ENCODE data around the gene ULBP2.
"Not testable (repeated sequence)": the region's sequence is repeated elsewhere in the genome, so short reads cannot be mapped to it uniquely, and the experiment has no call there.

The ULBP2 gene

DNA sequence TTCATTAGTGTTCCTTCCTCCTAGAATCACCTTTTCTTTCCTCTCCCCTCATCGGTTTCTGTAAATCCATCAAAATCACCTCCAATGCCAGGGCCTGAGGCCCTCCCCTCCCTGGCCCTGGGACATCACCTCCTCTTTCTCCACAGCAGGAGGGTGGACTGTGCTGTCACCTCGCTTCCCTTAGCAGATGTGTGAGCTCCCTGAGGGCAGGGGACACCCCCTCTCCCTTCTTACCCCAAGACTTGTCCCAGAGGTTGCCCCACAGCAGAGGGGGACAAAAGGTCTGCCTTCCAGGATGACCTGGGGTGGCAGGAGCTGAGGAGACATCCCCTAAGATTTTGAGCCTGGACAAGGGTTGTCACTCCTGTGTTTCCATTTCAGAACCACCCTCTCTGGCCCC, 27.8 kb downstream of the ULBP2 start:
- DNase-seq (ENCODE audit: low spot score): no peak

DNA sequence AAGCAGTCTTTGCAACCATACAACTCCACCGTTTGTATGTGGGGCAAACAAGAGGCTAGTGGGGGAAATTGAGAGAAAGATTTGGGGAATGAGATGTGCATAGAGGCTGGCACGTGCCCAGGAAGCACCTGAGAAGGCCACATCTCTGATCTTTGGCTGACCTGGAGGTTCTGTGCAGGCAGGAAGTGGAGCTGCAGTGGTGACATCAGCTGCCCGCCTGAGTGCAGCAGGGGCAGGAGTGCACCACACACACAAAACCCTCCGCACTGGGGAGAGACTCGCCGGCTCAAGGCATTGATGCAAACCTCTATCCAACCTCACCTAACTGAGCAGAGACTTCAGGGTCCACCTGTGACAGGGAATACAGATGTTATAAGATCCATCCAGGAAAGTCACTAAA, 32.6 kb downstream of the ULBP2 start:
- not testable (repeated sequence) for DNase-seq (ENCODE audit: low spot score)

DNA sequence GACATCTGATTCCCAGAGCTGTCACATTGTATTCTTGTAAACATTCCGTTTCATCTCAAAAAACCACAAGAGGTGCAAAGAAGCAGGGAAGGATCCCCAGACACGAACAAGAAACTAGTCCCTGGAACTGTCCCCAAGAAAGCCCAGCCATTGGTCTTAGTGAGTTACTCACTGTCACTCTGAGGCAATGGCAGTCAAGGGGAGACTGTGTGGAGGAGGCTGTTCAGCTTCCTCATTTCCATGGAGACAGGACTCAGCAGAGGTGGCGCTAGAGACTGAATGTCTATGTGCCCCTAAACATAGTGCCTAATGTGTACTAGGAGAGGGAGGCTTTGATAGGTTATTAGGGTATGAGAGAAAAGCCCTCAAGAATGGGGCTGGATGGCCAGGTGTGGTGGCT, 33.0 kb downstream of the ULBP2 start:
- DNase-seq (ENCODE audit: low spot score): no peak

- no peak for DNase-seq (ENCODE audit: low spot score)
These were observed 33.6 kb downstream of the ULBP2 start for GRCh38 chr6:149975400-149975799.

- no peak for DNase-seq (ENCODE audit: low spot score)
These were observed 35.4 kb downstream of the ULBP2 start for GRCh38 chr6:149977221-149977620.

DNA sequence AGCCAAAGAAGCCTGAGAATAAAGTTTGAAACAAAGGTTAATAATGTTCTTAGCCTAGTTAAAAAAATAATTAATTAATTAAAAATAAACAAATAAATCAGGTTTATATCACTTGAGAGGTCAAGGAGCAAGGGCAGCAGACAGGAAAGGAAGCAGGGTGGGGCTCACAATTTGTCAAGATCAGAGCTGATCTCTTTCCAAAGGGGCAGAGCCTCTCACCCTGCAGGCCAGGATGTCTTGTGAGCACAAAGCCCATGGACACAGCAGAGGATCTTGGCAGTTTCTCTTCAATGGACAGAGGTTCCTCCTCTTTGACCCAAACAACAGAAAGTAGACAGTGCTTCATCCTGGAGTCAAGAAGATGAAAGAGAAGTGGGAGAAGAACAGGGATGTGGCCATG, 36.8 kb downstream of the ULBP2 start:
- DNase-seq (ENCODE audit: low spot score): no peak

- DNase-seq (ENCODE audit: low spot score): no peak
These were observed 37.5 kb downstream of the ULBP2 start for GRCh38 chr6:149979293-149979692.

DNA sequence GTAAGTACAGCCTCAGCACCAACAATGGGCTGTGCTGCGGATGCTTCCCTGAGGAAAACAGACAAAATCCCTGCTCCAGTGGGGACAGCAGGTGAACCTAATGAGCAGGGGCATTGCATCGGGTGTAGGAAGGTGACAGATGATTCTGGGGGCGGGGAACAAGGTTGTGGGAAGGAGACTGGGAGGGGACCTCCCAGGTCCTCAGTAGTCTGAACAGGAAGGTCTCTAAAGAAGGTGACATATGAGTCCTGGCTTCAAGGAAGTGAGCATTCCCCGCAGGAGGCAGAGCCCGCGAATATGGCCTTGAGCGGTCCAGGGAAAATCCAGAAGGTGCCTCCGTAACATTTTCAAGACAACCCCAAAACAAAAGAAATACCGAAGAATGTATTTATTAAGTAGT, 41.3 kb downstream of the ULBP2 start:
- no peak for DNase-seq (ENCODE audit: low spot score)

GRCh38 chr6:149984773-149985172, 43.0 kb downstream of the ULBP2 start:
- DNase-seq (ENCODE audit: low spot score): no peak

- DNase-seq (ENCODE audit: low spot score): no peak
These were observed 43.7 kb downstream of the ULBP2 start for GRCh38 chr6:149985481-149985937.

DNA sequence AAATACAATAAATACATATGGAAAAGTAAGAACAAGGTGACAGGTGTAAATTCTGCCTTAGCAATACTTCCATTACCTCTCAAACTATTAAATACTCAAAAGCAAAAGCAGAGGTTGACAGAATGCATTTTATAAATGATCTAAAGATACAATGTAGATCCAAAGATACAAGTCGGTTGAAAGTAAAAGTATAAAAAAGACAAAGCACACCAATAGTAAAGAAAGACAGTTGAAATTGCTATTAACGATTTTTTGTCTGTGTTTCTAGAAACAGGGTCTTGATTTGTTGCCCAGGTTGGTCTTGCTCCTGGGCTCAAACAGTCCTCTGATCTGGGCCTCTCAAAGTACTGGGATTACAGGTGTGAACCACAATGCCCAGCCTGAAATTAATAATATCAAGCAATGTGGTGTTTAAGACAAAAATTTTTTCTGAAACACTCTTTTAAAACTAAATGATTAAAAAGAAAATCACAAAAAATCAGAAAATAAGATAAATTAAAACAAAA, 45.8 kb downstream of the ULBP2 start:
- DNase-seq (ENCODE audit: low spot score): no peak

DNA sequence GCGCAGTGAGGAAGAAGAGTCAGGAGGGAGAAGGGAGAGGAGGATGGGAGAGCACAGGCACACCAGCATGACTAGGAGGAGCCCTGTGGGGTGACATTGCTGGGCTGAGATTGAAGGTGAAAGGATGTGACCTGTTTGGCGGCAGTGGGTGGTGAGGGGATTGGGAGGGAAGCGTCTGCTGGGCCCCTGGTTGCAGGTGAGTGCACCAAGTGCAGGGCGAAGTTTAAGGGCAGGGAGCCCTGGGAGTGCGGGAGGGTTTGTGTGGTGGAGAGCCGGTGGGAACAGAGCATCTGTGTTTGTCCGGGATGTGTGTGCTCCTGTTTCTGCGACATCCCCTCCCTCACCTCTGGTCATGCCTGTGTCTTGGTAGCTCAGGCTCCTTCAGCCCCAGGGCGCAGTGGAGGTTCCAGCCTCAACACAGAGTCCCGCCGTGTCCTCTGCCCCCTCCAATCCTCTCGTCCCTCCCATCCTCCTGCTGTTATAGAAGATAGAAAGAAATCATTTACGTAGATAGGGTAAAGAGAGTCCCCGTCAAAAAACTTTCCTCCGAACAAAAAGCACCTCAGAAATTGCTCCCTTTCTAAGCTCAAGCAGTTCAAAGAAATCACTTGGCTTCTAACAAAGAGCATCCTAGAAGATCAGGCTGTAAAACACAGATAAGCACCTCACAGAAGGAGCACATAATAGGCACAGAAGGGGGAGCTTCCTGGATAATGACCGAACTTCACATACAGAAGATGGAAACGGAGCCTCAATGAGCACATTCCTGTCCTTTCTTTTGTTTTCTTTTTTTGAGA, 46.9 kb downstream of the ULBP2 start:
- no peak for DNase-seq (ENCODE audit: low spot score)

DNA sequence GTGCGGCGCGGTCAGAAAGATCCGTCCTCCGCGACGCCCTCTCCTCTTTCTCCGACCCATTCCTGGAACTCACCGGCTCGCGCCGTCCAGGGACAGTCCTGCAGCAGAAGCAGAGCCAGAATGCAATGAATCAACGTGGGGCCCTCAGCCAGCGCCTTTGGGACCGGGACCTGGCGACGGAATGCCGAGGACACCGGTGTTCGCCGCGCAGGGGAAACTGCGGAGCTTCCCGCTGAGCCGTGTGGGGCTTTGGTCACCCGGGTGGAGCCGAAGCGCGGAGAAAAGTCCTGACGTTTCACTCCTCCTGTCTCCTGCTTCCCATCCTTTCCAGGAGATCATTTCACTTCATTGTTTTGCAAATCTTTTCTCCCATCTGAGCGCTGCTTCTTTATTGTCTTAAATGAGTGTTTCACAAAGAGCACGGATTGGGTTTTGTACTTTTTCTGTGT, 48.4 kb downstream of the ULBP2 start:
- DNase-seq (ENCODE audit: low spot score): no peak

- DNase-seq (ENCODE audit: low spot score): no peak
These were observed 49.1 kb downstream of the ULBP2 start for GRCh38 chr6:149990661-149991471.

GRCh38 chr6:149991472-149991795, 49.6 kb downstream of the ULBP2 start:
- not testable (repeated sequence) for DNase-seq (ENCODE audit: low spot score)

DNA sequence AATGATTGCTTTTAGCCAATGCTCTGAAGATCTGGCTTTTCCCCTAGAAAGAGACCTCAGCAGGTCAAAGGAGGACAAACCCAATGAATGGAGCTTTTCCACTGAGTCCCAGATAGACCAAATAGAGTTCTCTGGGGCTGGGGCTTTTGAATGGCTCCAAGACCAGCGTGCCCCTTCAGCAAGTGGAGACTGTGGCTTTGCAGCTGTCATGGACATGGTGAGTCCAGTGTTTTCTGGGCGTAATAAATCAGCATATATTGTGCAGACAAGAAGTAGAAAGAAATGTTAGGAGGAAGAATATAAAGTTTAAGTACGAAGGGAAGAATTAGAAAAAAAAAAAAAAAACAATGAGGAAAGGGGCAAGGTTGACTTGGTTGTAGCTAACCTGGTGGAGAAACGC, 50.0 kb downstream of the ULBP2 start:
- DNase-seq (ENCODE audit: low spot score): no peak

DNA sequence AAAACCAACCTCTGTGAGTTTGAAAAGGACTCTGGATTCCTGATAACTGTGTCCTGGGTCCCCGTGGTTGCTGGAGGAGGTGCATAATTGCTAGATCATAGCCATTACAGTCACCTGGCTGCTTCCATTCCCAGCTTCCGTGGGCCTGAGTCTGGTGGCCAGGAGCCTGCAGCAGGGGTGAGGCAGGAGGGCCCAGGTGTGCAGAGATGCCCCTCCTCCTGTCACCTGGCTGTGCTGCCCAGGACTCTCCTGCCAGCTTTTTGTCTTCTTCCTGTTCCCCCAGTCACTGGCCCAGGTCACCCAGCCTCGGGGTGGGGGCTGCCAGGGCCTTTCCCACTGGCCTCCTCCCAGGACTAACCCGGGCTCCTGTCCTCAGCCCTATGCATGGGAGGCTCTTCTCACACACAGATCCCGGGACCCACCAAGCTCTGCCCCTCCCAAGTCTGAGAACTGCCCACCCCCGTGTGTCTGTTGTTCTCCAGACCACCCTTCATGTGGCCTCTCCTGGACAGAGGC, 53.5 kb downstream of the ULBP2 start:
- no peak for DNase-seq (ENCODE audit: low spot score)

- no peak for DNase-seq (ENCODE audit: low spot score)
These were observed 54.2 kb downstream of the ULBP2 start for GRCh38 chr6:149995971-149996370.

All from activated CD4-positive, alpha-beta T cell treated with anti-CD3 and anti-CD28 coated beads, Interleukin-2, Interleukin-4, amounts not matched to agents 100 ng/mL and 50 ng/mL, durations not matched to agents 16 hours and 8 hours (primary cell).